IMR-90 (cell line): Measurements from ENCODE around the gene AOPEP.

Experiments used
- CEBPB ChIP-seq: IDR thresholded peaks from 2 replicates; pipeline ENCODE4 v1.6.1; 2012; ENCODE audit warnings: low read depth, low read length, improper control_type of control experiment
- CHD1 ChIP-seq: IDR thresholded peaks from 2 replicates; pipeline ENCODE4 v1.6.1; 2012; ENCODE audit warnings: low read depth, low read length, improper control_type of control experiment
- FOS ChIP-seq: fragments of 150-350 bp; IDR thresholded peaks from 2 replicates; pipeline ENCODE4 v1.6.1; 2016; ENCODE audit warnings: low read depth, low read length
- MAFK ChIP-seq: IDR thresholded peaks from 2 replicates; pipeline ENCODE4 v1.6.1; 2012; ENCODE audit warnings: low read depth, low read length, improper control_type of control experiment
- MXI1 ChIP-seq: IDR thresholded peaks from 2 replicates; pipeline ENCODE4 v1.6.1; 2012; ENCODE audit warnings: low read depth, mild to moderate bottlenecking, low read length, moderate library complexity, borderline replicate concordance
- NFE2L2 ChIP-seq: fragments of 150-350 bp; IDR thresholded peaks from 2 replicates; pipeline ENCODE4 v1.6.1; 2016; ENCODE audit warnings: low read depth, mild to moderate bottlenecking, low read length
- POLR2A ChIP-seq: IDR thresholded peaks from 2 replicates; pipeline ENCODE4 v1.6.1; 2012; ENCODE audit warnings: mild to moderate bottlenecking, low read depth, low read length
- RAD21 ChIP-seq: IDR thresholded peaks from 2 replicates; pipeline ENCODE4 v1.6.1; 2012; ENCODE audit warnings: low read length, improper control_type of control experiment
- SMC3 ChIP-seq: fragments of 150-350 bp; IDR thresholded peaks from 2 replicates; pipeline ENCODE4 v1.6.1; 2016; ENCODE audit warnings: low read depth, mild to moderate bottlenecking, antibody characterized with exemption, low read length, moderate library complexity
- TF ChIP-seq, protein P1 (sequence below): conservative IDR thresholded peaks from 2 replicates; pipeline ENCODE4 v1.5.1; 2012; ENCODE audit warnings: mild to moderate bottlenecking, low read depth, low read length, improper control_type of control experiment
- TF ChIP-seq, protein P2 (sequence below): fragments of 150-350 bp; IDR thresholded peaks from 2 replicates; pipeline ENCODE4 v1.6.1; 2017; ENCODE audit warnings: mild to moderate bottlenecking, antibody characterized with exemption, low read length, low read depth
- TF ChIP-seq, protein P3 (sequence below): fragments of 150-350 bp; IDR thresholded peaks from 2 replicates; pipeline ENCODE4 v1.6.1; 2016; ENCODE audit warnings: low read depth, mild to moderate bottlenecking, low read length, moderate library complexity, borderline replicate concordance

DNA sequence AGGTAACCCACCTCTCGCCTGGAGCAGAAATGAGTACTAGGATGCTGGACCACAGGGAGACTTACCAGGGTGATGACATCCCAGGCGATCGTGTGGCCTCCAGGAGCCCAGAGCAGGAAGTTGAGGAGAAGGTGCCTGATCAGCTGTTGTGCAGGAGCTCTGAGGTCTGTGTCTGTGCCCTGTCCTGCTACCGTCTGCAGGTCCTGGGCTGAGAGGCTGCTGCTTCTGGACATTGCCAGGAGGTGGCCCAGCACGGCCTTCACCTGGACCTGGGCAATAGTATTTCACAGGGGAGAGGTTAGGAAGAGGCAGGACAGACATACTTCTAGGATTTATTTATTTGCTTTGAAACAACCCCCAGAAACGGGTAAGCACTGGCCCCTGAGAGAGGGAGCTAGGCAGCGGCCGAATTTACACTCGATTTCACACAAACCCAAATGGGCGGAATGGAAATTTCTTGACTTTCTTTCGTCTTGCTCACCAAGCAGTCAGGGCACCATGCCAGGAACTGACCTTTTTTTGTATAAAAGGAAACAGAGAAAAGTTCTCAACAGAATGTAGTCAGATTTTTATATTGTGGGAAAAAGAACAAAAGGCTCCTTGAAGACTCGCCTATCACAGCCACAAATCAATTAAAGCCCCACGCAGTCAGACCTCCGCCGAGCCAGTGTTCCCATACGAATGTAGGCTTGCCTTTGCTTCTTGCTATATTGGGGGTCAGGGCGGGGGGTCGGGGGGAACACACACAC lies 380.7 kb downstream of the AOPEP start:
- TF ChIP-seq SMC3: no peak
- TF ChIP-seq, protein P1, sequence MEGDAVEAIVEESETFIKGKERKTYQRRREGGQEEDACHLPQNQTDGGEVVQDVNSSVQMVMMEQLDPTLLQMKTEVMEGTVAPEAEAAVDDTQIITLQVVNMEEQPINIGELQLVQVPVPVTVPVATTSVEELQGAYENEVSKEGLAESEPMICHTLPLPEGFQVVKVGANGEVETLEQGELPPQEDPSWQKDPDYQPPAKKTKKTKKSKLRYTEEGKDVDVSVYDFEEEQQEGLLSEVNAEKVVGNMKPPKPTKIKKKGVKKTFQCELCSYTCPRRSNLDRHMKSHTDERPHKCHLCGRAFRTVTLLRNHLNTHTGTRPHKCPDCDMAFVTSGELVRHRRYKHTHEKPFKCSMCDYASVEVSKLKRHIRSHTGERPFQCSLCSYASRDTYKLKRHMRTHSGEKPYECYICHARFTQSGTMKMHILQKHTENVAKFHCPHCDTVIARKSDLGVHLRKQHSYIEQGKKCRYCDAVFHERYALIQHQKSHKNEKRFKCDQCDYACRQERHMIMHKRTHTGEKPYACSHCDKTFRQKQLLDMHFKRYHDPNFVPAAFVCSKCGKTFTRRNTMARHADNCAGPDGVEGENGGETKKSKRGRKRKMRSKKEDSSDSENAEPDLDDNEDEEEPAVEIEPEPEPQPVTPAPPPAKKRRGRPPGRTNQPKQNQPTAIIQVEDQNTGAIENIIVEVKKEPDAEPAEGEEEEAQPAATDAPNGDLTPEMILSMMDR: no peak
- no peak for TF ChIP-seq RAD21
- TF ChIP-seq FOS: no peak
- no peak for TF ChIP-seq POLR2A
- no peak for TF ChIP-seq NFE2L2
- no peak for TF ChIP-seq MXI1
- TF ChIP-seq, protein P2, sequence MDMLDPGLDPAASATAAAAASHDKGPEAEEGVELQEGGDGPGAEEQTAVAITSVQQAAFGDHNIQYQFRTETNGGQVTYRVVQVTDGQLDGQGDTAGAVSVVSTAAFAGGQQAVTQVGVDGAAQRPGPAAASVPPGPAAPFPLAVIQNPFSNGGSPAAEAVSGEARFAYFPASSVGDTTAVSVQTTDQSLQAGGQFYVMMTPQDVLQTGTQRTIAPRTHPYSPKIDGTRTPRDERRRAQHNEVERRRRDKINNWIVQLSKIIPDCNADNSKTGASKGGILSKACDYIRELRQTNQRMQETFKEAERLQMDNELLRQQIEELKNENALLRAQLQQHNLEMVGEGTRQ: no peak
- TF ChIP-seq CEBPB: no peak
- TF ChIP-seq, protein P3, sequence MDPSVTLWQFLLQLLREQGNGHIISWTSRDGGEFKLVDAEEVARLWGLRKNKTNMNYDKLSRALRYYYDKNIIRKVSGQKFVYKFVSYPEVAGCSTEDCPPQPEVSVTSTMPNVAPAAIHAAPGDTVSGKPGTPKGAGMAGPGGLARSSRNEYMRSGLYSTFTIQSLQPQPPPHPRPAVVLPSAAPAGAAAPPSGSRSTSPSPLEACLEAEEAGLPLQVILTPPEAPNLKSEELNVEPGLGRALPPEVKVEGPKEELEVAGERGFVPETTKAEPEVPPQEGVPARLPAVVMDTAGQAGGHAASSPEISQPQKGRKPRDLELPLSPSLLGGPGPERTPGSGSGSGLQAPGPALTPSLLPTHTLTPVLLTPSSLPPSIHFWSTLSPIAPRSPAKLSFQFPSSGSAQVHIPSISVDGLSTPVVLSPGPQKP: no peak
- TF ChIP-seq MAFK: no peak
- no peak for TF ChIP-seq CHD1
